ENCODE measurements around the gene PRDM11. TPM values are rescaled to one million over a fixed set of nuclear protein-coding genes. Genes with fewer than 3 reads are reported as not detected.

Gene PRDM11
- total RNA-seq, 2 experiments from 2014 or later = 4.5 to 4.8 TPM

DNA sequence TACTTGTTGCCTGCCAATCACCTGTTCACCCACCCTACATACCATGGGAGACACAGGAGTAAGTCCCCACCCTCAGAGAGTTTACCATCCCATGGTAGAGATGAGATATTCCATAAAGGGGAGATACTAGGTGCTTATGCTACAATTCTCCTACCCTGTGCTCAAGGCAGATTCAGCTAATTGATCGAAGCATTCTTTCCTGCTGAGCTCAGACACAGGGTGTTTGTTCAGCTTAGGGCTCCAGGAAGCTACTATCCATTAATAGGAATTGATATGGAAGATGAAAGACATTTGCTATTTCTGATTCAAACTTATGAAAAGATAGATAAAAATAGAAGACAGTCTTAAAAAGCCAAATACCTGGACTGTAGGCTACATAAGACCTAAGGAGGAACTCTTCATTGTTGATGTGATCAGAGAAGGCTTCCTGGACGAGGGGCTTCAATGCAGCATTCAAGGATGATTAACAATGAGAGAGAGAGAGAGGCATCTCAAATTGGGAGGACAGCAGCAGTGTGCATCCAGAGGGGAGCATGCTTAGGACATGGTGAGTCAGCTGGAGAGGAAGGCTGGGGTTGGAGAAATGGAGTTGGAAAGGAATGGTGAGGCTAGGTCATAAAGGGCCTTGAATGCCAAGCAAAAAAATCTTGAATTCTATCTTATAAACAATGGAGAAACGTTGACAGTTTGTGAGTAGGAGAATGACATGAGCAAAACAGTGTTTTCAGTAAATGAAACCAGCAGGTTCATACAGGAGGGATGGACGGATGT is 124.7 kb downstream of the PRDM11 start:
- ChIA-PET CTCF (no interaction called here), POLR2A (no interaction called here)

DNA sequence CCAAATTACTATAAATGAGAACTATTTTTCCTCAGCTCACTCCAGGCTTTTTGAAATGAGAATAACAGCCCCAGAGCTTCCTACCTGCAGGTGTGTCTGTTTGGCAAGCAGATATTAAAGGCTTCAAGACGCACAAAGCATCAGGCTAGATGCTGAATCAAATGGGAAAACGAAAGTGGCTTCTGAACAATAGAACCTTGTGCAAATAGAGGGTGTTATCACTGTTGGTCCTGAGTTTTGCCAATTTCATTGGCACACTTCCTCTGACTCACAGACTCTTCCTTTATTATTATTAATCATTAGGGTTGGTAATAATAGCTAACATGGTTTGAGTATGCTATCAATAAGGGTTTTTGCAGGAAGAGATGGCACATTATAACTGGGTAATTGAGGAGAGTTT is 126.3 kb downstream of the PRDM11 start:
- CTCF ChIA-PET = no interaction called here
- POLR2A ChIA-PET = no interaction called here

DNA sequence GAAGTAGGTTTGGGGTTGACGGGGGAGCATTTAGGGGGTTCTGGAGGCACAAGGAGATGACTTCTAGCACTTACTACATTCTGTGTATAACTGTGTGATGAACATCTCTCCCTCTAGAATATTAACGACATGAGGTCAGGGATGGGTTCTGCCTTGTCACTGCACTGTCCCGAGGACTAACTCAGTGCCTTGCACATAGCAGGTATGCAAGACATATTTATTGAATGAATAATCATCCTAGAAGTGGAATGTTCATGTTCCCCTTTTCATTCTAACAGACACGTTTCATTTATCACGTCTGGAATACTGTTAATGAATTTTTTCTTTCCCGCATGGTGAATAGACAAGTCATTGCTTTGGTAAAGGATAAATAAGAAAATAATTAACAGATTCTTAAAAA is 127.1 kb downstream of the PRDM11 start:
- ChIA-PET POLR2A (no interaction called here), CTCF (no interaction called here)

DNA sequence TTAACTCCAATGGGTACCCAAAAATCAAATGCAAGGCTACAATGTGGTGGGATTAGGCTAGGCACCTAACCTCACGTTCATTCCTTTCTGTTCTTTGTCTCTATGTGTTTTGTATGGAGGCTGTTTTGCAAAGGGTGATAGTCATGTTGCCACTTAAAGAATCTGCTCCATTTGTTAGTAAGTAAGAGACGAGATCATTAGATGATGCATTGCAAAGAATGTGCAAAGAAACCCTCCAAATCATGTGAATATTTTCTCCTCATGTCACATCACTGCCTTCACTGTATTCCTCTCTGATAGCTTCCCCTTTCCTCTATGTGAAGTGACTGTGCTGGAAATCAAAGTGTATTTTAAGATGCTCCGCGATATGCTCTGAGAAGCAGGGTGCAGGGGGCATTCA is 127.8 kb downstream of the PRDM11 start:
- ChIA-PET CTCF (no interaction called here), POLR2A (no interaction called here)

DNA sequence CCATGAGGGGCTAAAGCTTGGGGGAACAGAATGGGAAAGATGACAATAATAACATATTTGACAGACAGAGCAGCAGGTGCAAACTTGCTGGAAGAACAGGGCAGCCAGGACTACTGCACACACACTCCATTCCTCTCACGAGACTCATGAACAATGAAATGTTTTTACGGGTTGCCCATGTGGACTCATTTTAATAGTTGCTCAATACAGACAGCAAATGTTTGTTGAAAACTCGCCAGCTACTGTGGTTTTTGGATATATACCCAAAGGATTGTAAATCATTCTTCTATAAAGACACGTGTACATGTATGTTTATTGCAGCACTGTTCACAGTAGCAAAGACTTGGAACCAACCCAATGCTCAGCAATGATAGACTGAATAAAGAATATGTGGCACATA is 129.4 kb downstream of the PRDM11 start:
- CTCF ChIA-PET = no interaction called here
- POLR2A ChIA-PET = no interaction called here

DNA sequence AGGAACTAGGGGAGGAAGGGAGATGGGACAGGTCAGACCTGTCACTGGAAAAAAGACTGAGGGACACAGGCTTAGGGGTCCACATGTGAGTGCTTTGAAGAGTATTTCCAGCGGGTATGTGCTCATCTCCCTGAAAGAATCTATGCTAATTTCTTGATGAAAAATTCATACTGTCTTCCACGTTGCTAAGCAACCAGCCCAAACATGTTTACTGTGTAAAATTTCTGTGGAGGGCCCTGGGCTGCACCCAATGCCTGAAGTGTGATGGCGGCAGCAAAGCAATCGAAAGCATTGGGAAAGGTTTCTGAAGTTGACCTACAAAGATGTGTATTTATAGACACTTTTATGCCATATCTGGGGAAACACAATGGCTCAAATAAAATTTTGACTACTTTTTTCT is 132.3 kb downstream of the PRDM11 start:
- POLR2A ChIA-PET = no interaction called here
- CTCF ChIA-PET = no interaction called here

DNA sequence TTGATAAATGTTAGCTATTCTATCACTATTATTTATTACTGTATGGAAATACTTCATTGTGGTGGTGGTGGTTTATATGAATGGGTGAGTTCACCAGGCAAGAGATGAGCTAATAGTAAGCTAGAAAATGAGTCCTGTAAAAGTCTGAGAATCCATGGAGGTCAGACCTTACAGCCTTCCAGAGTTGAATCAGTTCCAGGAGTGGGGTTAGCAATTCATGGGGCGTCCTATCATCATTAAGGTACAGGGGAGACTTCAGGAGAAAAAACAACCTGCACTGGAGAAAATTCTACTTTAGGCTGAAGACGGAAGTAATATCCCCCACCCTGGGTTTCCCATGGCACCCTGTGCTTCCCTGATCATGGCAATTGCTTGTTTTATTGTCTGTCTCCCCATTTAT is 133.2 kb downstream of the PRDM11 start:
- POLR2A ChIA-PET = no interaction called here
- CTCF ChIA-PET = no interaction called here

DNA sequence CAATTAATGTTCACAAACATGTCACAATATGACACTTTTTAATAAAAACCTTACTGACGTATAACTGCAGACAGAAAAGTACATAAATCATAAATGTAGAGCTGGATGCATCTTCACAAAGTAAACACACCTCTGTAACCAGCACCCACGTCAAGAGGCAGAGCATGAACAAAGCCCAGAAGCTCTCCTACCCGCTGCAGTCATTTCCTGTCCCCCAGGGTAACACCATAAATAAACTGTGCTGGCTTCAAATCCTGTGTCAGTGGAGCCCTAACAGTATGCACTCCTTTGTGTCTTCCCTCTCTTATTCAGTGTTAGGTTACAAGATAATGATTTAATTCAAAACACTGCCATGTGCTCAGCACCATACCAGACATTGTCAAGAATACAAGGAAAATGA is 134.0 kb downstream of the PRDM11 start:
- ChIA-PET CTCF (no interaction called here), POLR2A (interaction anchor here (0.7 kb wide), 2 partner anchors 17 to 259 kb away, joined by 3 to 5 read pairs; no protein-coding TSS in a partner anchor)

DNA sequence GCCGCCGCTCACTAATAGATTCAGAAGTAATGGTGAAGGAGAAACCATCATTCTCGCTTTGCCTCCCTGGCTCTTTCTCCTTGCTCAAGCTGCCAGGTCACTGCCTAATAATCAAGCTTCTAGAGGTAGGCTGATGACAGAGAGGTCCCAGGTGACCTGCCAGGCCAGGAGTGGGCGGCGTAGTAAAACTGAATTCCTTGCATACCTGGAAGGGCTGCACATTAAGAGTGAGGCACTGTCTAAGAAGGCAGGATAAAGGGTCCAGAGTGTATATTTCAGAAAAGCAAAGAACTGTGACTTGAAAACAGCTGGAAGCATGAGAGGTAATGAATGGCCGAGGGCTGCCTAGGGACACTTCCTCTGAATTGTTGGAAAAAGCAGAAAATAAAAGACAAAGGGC is 135.6 kb downstream of the PRDM11 start:
- POLR2A ChIA-PET = no interaction called here
- CTCF ChIA-PET = interaction anchor here (1.0 kb wide), 1 partner anchor 177 kb away, joined by 3 read pairs; no protein-coding TSS in a partner anchor

Other genes starting within 250 kb of the PRDM11 start
- 10 to 100 TPM; 17.8 to 18.8 TPM for gene TP53I11, start 195.8 kb upstream of the PRDM11 start, total RNA-seq
- not detected for gene SYT13, start 139.7 kb downstream of the PRDM11 start, total RNA-seq

All from activated CD8-positive, alpha-beta memory T cell treated with anti-CD3 and anti-CD28 coated beads for 36 hours (primary cell).